NCI-H1436 treated with DMSO at 0.1 percent for 48 hours (cell line): Measurements from ENCODE around the gene PRR5.

Source experiments
- DNase-seq: peaks from one replicate; lab custom pipeline; 2025; lab: John Stamatoyannopoulos, UW

The PRR5 gene

GRCh38 chr22:44719586-44720368 lies 17.8 kb downstream of the PRR5 start:
- no peak for DNase-seq

- DNase-seq: no peak
Measured at GRCh38 chr22:44721213-44721612, 19.2 kb downstream of the PRR5 start.

- no peak for DNase-seq
Measured at GRCh38 chr22:44722611-44723010, 20.6 kb downstream of the PRR5 start.

GRCh38 chr22:44723801-44724200 lies 21.8 kb downstream of the PRR5 start:
- no peak for DNase-seq

- DNase-seq: no peak
Measured at GRCh38 chr22:44724416-44724815, 22.4 kb downstream of the PRR5 start.

GRCh38 chr22:44724859-44725258 lies 22.9 kb downstream of the PRR5 start:
- DNase-seq: no peak

- DNase-seq: no peak
Measured at GRCh38 chr22:44726439-44726838, 24.4 kb downstream of the PRR5 start.

- DNase-seq: no peak
Measured at GRCh38 chr22:44727148-44727547, 25.1 kb downstream of the PRR5 start.

- DNase-seq: no peak
Measured at GRCh38 chr22:44727709-44728108, 25.7 kb downstream of the PRR5 start.

GRCh38 chr22:44728761-44729324 lies 26.8 kb downstream of the PRR5 start:
- DNase-seq: no peak

- no peak for DNase-seq
Measured at GRCh38 chr22:44729391-44730021, 27.5 kb downstream of the PRR5 start.

GRCh38 chr22:44730022-44730393 lies 28.0 kb downstream of the PRR5 start:
- DNase-seq: no peak

GRCh38 chr22:44730490-44731356 lies 28.7 kb downstream of the PRR5 start:
- DNase-seq: no peak

GRCh38 chr22:44731357-44731970 lies 29.5 kb downstream of the PRR5 start:
- no peak for DNase-seq

- no peak for DNase-seq
Measured at GRCh38 chr22:44732017-44732561, 30.1 kb downstream of the PRR5 start.

- DNase-seq: no peak
Measured at GRCh38 chr22:44732661-44733060, 30.7 kb downstream of the PRR5 start.

GRCh38 chr22:44733426-44734106 lies 31.6 kb downstream of the PRR5 start:
- DNase-seq: no peak

GRCh38 chr22:44734278-44734677 lies 32.3 kb downstream of the PRR5 start:
- no peak for DNase-seq

- DNase-seq: no peak
Measured at GRCh38 chr22:44734801-44735517, 33.0 kb downstream of the PRR5 start.
